H1 (cell line): ENCODE measurements around the gene EPB41L4A.

Experiments
- CEBPB ChIP-seq: IDR thresholded peaks from 2 replicates; pipeline ENCODE4 v1.6.1; 2012; ENCODE audit warnings: low read depth, low read length
- CTCF ChIP-seq, 3 experiments: IDR thresholded peaks; 1 replicate in 2 of 3; 2 replicates in 1 of 3; pipeline versions ENCODE4 v1.5.1 to v1.6.1; 2011; ENCODE audit warnings: low read length in 3 of 3, mild to moderate bottlenecking in 3 of 3, inconsistent platforms in 2 of 3, low read depth in 1 of 3, moderate library complexity in 1 of 3; ENCODE audit not compliant: insufficient read depth in 1 of 3; ENCODE audit errors: control extremely low read depth in 1 of 3
- FOSL1 ChIP-seq: IDR thresholded peaks from 2 replicates; pipeline ENCODE4 v1.6.1; 2011; ENCODE audit warnings: mild to moderate bottlenecking, low read depth, low read length, moderate library complexity; ENCODE audit not compliant: insufficient read depth
- MAX ChIP-seq: IDR thresholded peaks from 2 replicates; pipeline ENCODE4 v1.6.1; 2012; ENCODE audit warnings: inconsistent platforms
- POLR2A ChIP-seq, 2 experiments: IDR thresholded peaks; 1 replicate in 1 of 2; 2 replicates in 1 of 2; pipeline ENCODE4 v1.6.1; 2011; ENCODE audit warnings: low read depth in 2 of 2, low read length in 2 of 2, mild to moderate bottlenecking in 2 of 2; ENCODE audit errors: control extremely low read depth in 1 of 2
- RAD21 ChIP-seq, 2 experiments: IDR thresholded peaks in 1 of 2; conservative IDR thresholded peaks in 1 of 2; 2 replicates each; pipeline ENCODE4 v1.6.1; 2011; ENCODE audit warnings: low read depth in 2 of 2, low read length in 2 of 2, improper control_type of control experiment in 1 of 2, inconsistent platforms in 1 of 2, mild to moderate bottlenecking in 1 of 2, moderate library complexity in 1 of 2
- RNF2 ChIP-seq: fragments of 200-900, 300-1000 bp; sonication (generic); IDR thresholded peaks from 2 replicates; pipeline ENCODE4 v1.7.1; 2016; ENCODE audit warnings: borderline replicate concordance, low read depth, mild to moderate bottlenecking, antibody characterized with exemption, low read length; ENCODE audit not compliant: poor library complexity, severe bottlenecking; ENCODE audit errors: missing control alignments
- SUZ12 ChIP-seq: fragments of 200-600 bp; sonication (generic); IDR thresholded peaks from 2 replicates; pipeline ENCODE4 v1.6.1; 2012; ENCODE audit warnings: mild to moderate bottlenecking, inconsistent platforms, low read length, moderate library complexity, mixed read lengths

DNA sequence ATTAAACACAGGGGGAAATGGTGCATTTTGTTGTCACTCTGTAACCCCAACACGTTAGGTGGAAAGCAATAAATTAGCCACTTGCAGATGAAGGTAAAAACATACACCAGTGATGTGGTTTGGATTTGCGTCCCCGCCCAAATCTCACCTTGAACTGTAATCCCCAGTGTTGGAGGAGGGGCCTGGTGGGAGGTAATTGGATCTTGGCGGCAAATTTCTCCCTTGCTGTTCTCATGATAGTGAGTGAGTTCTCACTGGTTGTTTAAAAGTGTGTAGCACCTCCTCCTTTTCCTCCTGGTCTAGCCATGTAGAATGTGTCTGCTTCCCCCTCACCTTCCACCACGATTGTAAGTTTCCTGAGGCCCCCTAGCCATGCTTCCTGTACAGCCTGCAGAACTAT is 17.2 kb downstream of the EPB41L4A start:
- no peak for TF ChIP-seq CTCF (IDR thresholded peaks at IDR 0.05; ENCODE audit: control extremely low read depth in 1 of 3, insufficient read depth in 1 of 3, low read depth in 1 of 3, low read length in 3 of 3)
- TF ChIP-seq SUZ12, result no peak
- no peak for TF ChIP-seq POLR2A (IDR thresholded peaks at IDR 0.05; ENCODE audit: control extremely low read depth in 1 of 2, low read depth in 2 of 2, low read length in 2 of 2)
- no peak for TF ChIP-seq MAX
- TF ChIP-seq CEBPB, result no peak
- no peak for TF ChIP-seq RAD21 (IDR thresholded peaks at IDR 0.05 in 1 of 2, conservative IDR thresholded peaks at IDR 0.05 in 1 of 2; ENCODE audit: low read depth in 2 of 2, low read length in 2 of 2)
- no peak for TF ChIP-seq FOSL1
- no peak for TF ChIP-seq RNF2
